Spleen (tissue), 11 donors: Measurements from ENCODE around the gene MACROH2A1. TPM values are rescaled to one million over a fixed set of nuclear protein-coding genes. Genes with fewer than 3 reads are reported as not detected.

ENCODE experiments used
- DNase-seq: peaks from one replicate; pipeline ENCODE4 v3.0.0-alpha.2; 2020
- H3K27ac ChIP-seq, 8 donors: fragments of 200-600 bp; sonication (generic) in 7 of 8; 1 replicate in 4 of 8; 2 replicates in 4 of 8; pipeline versions ENCODE4 v1.5.0 to v1.8.0; 2016 to 2021; ENCODE audit warnings: inconsistent platforms in 4 of 8, mild to moderate bottlenecking in 4 of 8, moderate library complexity in 1 of 8
- H3K27me3 ChIP-seq, 7 donors: fragments of 200-600 bp; sonication (generic) in 6 of 7; replicated peaks in 1 of 7; 1 replicate in 4 of 7; 2 replicates in 3 of 7; pipeline versions ENCODE4 v1.5.0 to v1.8.0; 2016 to 2021; ENCODE audit warnings: inconsistent platforms in 3 of 7, mild to moderate bottlenecking in 1 of 7
- H3K36me3 ChIP-seq, 6 donors: fragments of 200-600 bp; sonication (generic) in 5 of 6; 1 replicate in 4 of 6; 2 replicates in 2 of 6; pipeline versions ENCODE4 v1.5.0 to v1.8.0; 2016 to 2021; ENCODE audit warnings: inconsistent platforms in 2 of 6
- H3K4me1 ChIP-seq, 6 donors: fragments of 200-600 bp; sonication (generic) in 5 of 6; 1 replicate in 3 of 6; 2 replicates in 3 of 6; pipeline versions ENCODE4 v1.5.0 to v1.8.0; 2016 to 2021; ENCODE audit warnings: inconsistent platforms in 3 of 6
- H3K4me3 ChIP-seq, 8 donors: fragments of 200-600 bp; sonication (generic) in 7 of 8; 1 replicate in 4 of 8; 2 replicates in 4 of 8; pipeline versions ENCODE4 v1.5.0 to v1.8.0; 2016 to 2021; ENCODE audit warnings: inconsistent platforms in 4 of 8, mild to moderate bottlenecking in 4 of 8, moderate library complexity in 2 of 8
- H3K9me3 ChIP-seq, 8 donors: fragments of 200-600 bp; sonication (generic) in 7 of 8; 1 replicate in 4 of 8; 2 replicates in 4 of 8; pipeline versions ENCODE4 v1.5.0 to v1.8.0; 2016 to 2021; ENCODE audit warnings: inconsistent platforms in 4 of 8
- POLR2A ChIP-seq, 3 donors: fragments of 450-650 bp; IDR thresholded peaks; one replicate each; pipeline ENCODE4 v1.5.1; 2017; ENCODE audit warnings: antibody characterized with exemption in 3 of 3, mild to moderate bottlenecking in 1 of 3
- POLR2AphosphoS5 ChIP-seq, 3 donors: sonication (generic); formaldehyde crosslinking; IDR thresholded peaks; one replicate each; pipeline ENCODE4 v1.5.1; 2017; ENCODE audit warnings: antibody characterized with exemption in 3 of 3
- WGBS, 5 donors: extraction: QIAGEN DNeasy Blood & Tissue Kit in 3 of 5; methylation state at CpG; one replicate each; pipeline versions ENCODE4 v1.1.5 to v1.1.7; 2013 to 2018; 5-methylcytosine and 5-hydroxymethylcytosine counted together
- intact Hi-C: fragments of 100-400 bp; cut with DNase I; formaldehyde crosslinking; loops from one replicate; pipeline ENCODE4 v1.15.0; 2023; ENCODE audit warnings: low total_unique reads
- polyA plus RNA-seq, 3 donors: library from polyadenylated mRNA; stranded (reverse); fragments of 200-250 nt; gene quantifications; one replicate each; pipeline ENCODE4 v1.2.1, GENCODE V29; 2013
- total RNA-seq, 7 donors: library from RNA; depleted of rRNA in 3 of 7; stranded (reverse); fragments of >200 nt in 3 of 7; fragmentation: NEBNext Ultra II Directional in 4 of 7; extraction: Animal tissue kit (Norgen Biotek cat#: 25700) in 4 of 7; gene quantifications; one replicate each; pipeline versions ENCODE4 v1.1.0 to v1.2.1, GENCODE V29; 2016 to 2021
- TF ChIP-seq, protein P1 (sequence below), 11 experiments: fragments of 200-600 bp in 7 of 11; fragments of 450-650 bp in 4 of 11; sonication (generic) in 4 of 11; IDR thresholded peaks in 8 of 11; conservative IDR thresholded peaks in 3 of 11; 1 replicate in 7 of 11; 2 replicates in 4 of 11; pipeline versions ENCODE4 v1.4.0 to v1.8.0; 2016 to 2021; ENCODE audit warnings: antibody characterized with exemption in 11 of 11, inconsistent platforms in 4 of 11, mild to moderate bottlenecking in 1 of 11
- donor health status: healthy with polysubstance abuse.
- donor health status: DM: no; HTN: no; CAD: no; lungs with moderate emphysema.
- donor health status: DM: no; HTN: no; CAD: no.
- donor health status: Bipolar disorder and iron deficiency.
- donor health status: healthy.
- donor health status: DM: no; HTN: no; CAD: no.
- donor health status: DM: yes; HTN: yes; CAD: no.

The MACROH2A1 gene
- total and polyA plus RNA-seq, 10 donors = 88.1 to 288 (median 175) TPM

DNA sequence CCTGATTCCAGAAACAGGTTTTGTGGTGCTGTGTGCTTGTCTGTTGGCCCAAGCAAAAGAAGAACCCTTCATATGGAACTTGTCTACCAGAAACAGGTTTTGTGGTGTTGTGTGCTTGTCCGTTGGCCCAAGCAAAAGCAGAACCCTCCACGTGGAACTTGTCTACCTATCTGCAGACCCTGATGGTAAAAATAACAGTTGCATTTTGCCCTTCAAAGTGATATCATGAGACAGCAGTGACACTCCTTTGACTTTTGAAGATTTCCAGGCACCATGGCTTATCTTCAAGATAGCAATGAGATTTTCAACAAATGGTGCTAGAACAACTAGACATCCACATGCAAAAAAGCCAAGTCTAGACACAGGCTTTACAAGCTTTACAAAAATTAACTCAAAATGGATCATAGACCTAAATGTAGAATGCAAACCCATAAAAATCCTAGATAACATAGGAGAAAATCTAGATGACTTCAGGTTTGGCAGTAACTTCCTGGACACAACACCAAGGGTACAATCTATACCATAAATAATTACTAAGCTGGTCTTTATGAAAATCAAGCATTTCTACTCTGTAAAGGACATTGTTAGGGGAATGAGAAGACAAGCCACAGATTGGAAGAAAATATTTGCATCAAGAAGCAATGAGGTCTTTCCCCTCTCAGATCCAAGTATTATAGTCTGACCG is 16.8 kb downstream of the MACROH2A1 start:
- TF ChIP-seq, protein P1, sequence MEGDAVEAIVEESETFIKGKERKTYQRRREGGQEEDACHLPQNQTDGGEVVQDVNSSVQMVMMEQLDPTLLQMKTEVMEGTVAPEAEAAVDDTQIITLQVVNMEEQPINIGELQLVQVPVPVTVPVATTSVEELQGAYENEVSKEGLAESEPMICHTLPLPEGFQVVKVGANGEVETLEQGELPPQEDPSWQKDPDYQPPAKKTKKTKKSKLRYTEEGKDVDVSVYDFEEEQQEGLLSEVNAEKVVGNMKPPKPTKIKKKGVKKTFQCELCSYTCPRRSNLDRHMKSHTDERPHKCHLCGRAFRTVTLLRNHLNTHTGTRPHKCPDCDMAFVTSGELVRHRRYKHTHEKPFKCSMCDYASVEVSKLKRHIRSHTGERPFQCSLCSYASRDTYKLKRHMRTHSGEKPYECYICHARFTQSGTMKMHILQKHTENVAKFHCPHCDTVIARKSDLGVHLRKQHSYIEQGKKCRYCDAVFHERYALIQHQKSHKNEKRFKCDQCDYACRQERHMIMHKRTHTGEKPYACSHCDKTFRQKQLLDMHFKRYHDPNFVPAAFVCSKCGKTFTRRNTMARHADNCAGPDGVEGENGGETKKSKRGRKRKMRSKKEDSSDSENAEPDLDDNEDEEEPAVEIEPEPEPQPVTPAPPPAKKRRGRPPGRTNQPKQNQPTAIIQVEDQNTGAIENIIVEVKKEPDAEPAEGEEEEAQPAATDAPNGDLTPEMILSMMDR (IDR thresholded peaks at IDR 0.05 in 8 of 11, conservative IDR thresholded peaks at IDR 0.05 in 3 of 11) = no peak
- TF ChIP-seq POLR2A (IDR thresholded peaks at IDR 0.05) (no peak), POLR2AphosphoS5 (IDR thresholded peaks at IDR 0.05) (no peak)
- Histone ChIP-seq H3K27me3 (no peaks in the 10 kb centered on the region), H3K36me3 (peaks cover 0 to 100% (median 56%) of the 10 kb centered on the region in 6 donors), H3K27ac (no peak overlapping the region), H3K4me3 (no peak overlapping the region), H3K4me1 (peaks cover 9 to 88% (median 44%) of the 10 kb centered on the region in 6 donors), H3K9me3 (no peaks in the 10 kb centered on the region)
- 51 to 65% (median 57%) methylated on average over 3 of the region's 3 CpGs for WGBS, 5 donors
- DNase-seq = no peak
- intact Hi-C loops = no loop called here

DNA sequence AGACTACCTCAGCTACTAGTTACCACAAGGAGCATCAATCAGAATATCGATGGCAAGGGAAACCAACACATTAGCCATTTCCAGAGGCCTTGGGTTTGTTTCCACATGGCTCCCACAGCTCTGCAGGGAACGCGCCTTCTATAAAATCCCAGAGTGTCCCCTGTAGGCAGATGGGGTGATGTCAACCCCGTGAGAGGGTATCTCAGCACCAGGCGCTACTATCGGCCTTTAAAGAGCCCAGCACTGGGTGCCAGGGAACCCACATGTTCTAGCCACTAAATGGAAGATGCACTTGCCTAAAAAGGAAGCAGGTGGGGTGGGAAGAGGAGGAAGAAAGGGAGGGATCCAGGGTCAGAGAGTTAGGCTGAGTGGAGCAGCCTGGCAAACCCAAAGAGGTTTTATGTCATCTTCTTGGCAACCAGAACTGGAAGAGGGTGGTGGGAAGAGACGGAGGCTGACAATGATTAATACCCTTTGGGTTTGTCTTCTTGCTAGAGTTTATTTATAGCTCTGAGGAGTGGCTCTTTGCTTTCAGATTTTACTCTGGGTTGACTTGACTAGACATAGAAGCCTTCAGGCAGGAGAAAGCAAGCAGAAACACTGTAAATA is 19.9 kb downstream of the MACROH2A1 start:
- 67 to 77% (median 72%) methylated on average over 7 of the region's 7 CpGs for WGBS, 5 donors

DNA sequence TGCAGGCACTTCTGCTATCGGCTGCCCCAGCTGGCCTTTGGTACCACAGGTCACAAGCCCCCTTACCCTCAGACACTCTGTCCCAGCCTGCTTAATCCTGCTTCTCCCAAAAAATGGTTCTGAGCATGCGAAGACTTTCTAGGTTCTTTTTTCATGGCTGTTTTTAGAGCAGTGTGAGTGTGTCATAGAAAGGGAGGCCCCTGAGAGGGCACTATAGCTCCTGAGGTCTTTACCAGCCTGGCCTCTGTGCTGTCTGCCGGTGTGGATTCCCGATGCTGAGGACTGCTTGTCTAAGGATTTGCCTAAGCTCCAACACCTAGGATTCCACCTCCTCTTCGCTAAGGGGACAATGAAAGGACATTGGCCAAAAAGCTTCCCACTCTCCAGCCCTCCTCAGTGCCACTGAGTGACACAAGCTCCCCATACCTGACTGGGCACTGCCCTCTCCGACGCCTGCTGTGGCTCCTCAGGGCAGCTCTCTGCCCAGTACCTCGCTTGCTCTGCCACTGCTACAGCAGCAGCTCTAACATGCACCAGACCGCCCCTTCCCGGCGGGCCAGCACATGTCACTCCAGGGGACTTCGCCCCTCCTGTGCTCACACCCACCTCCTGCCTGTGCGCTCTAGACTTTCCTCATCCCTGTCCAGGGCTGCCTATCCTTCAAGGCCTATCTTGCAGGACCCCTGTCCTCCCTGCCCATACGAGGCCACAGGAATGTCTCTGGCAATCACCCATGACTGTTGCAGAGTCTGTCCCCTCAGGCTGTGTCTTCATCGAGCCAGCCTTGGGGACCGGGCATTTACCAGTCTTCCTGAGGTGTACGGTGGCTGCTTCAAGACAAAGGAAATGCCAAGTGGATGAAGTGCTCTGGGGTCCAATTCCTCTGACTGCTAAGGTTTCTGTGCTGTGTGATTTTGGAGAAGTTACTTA is 21.0 kb downstream of the MACROH2A1 start:
- Histone ChIP-seq H3K9me3 (no peaks in the 10 kb centered on the region), H3K4me1 (peaks cover 0 to 81% (median 28%) of the 10 kb centered on the region in 6 donors), H3K27ac (peak overlapping the region in 4 of 8 donors; percentile 7 to 62 (median 44)), H3K36me3 (peaks cover 4 to 100% (median 51%) of the 10 kb centered on the region in 6 donors), H3K27me3 (no peaks in the 10 kb centered on the region), H3K4me3 (no peak overlapping the region)
- DNase-seq = no peak
- 56 to 69% (median 65%) methylated on average over 17 of the region's 17 CpGs for WGBS, 5 donors
- TF ChIP-seq POLR2AphosphoS5 (IDR thresholded peaks at IDR 0.05) (peak in 1 of 3 donors; percentile 54), POLR2A (IDR thresholded peaks at IDR 0.05) (no peak)
- TF ChIP-seq, protein P1 (IDR thresholded peaks at IDR 0.05 in 8 of 11, conservative IDR thresholded peaks at IDR 0.05 in 3 of 11) = no peak
- intact Hi-C loops = no loop called here

More for the DNA sequence above, 19.9 kb downstream of the MACROH2A1 start:
- DNase-seq = no peak
- Histone ChIP-seq H3K27me3 (no peaks in the 10 kb centered on the region), H3K36me3 (peaks cover 4 to 100% (median 56%) of the 10 kb centered on the region in 6 donors), H3K4me3 (no peak overlapping the region), H3K4me1 (peaks cover 0 to 80% (median 28%) of the 10 kb centered on the region in 6 donors), H3K9me3 (no peaks in the 10 kb centered on the region), H3K27ac (no peak overlapping the region)
- TF ChIP-seq POLR2A (IDR thresholded peaks at IDR 0.05) (no peak), POLR2AphosphoS5 (IDR thresholded peaks at IDR 0.05) (no peak)
- TF ChIP-seq, protein P1 (IDR thresholded peaks at IDR 0.05 in 8 of 11, conservative IDR thresholded peaks at IDR 0.05 in 3 of 11) = no peak
- intact Hi-C loops = no loop called here
